Gastrocnemius medialis (tissue), 4 donors: Measurements from ENCODE around the gene TMC3. TPM values are rescaled to one million over a fixed set of nuclear protein-coding genes. Genes with fewer than 3 reads are reported as not detected.

Experiments used
- ATAC-seq, 2 donors: fragments of 150-250 bp; one replicate each; pipeline ENCODE4 v1.9.1; 2016
- DNase-seq, 2 donors: peaks; one replicate each; pipeline ENCODE4 v3.0.0-alpha.2; 2019
- H3K27ac ChIP-seq, 4 donors: fragments of 200-600 bp; sonication (generic); 1 replicate in 1 of 4; 2 replicates in 3 of 4; pipeline ENCODE4 v1.5.1; 2016 to 2018; ENCODE audit warnings: mild to moderate bottlenecking in 2 of 4, moderate library complexity in 1 of 4
- H3K27me3 ChIP-seq, 3 donors: fragments of 200-600 bp; sonication (generic) in 2 of 3; 1 replicate in 1 of 3; 2 replicates in 2 of 3; pipeline versions ENCODE4 v1.5.1 to v1.6.0; 2016 to 2019; ENCODE audit warnings: mild to moderate bottlenecking in 1 of 3, moderate library complexity in 1 of 3
- H3K36me3 ChIP-seq, 2 donors: fragments of 200-600 bp; sonication (generic) in 1 of 2; one replicate each; pipeline ENCODE4 v1.5.1; 2017 to 2018
- H3K4me1 ChIP-seq, 2 donors: fragments of 200-600 bp; sonication (generic) in 1 of 2; one replicate each; pipeline ENCODE4 v1.5.1; 2016 to 2017; ENCODE audit warnings: mild to moderate bottlenecking in 2 of 2
- H3K4me3 ChIP-seq, 4 donors: fragments of 200-600 bp; sonication (generic) in 3 of 4; 1 replicate in 1 of 4; 2 replicates in 3 of 4; pipeline ENCODE4 v1.5.1; 2016 to 2019; ENCODE audit warnings: mild to moderate bottlenecking in 2 of 4
- H3K9me3 ChIP-seq, 3 donors: fragments of 200-600 bp; sonication (generic) in 2 of 3; 1 replicate in 1 of 3; 2 replicates in 2 of 3; pipeline ENCODE4 v1.5.1; 2016 to 2019
- CTCF ChIP-seq, 5 experiments: fragments of 450-650 bp in 3 of 5; fragments of 200-600 bp in 2 of 5; sonication (generic) in 2 of 5; IDR thresholded peaks in 4 of 5; conservative IDR thresholded peaks in 1 of 5; 1 replicate in 4 of 5; 2 replicates in 1 of 5; pipeline ENCODE4 v1.5.1; 2016 to 2019; ENCODE audit warnings: antibody characterized with exemption in 5 of 5, mild to moderate bottlenecking in 3 of 5, moderate library complexity in 3 of 5
- POLR2A ChIP-seq, 2 donors: fragments of 450-650 bp; IDR thresholded peaks; one replicate each; pipeline ENCODE4 v1.6.1; 2017; ENCODE audit warnings: antibody characterized with exemption in 2 of 2, mild to moderate bottlenecking in 2 of 2, moderate library complexity in 2 of 2
- in situ Hi-C, 4 donors: fragments of 200-750 bp; cut with MboI; loops; one replicate each; pipeline versions ENCODE4 v1.15.0 to v1.8.0; 2017; ENCODE audit warnings: low sequenced_read_pairs in 4 of 4
- intact Hi-C: fragments of 100-400 bp; cut with DNase I; formaldehyde crosslinking; loops from one replicate; pipeline ENCODE4 v1.15.1; 2023; ENCODE audit warnings: low total_unique reads
- total RNA-seq, 4 donors: library from RNA; depleted of rRNA; stranded (reverse); fragments of >200 nt; gene quantifications; one replicate each; pipeline versions ENCODE4 v1.1.0 to v1.2.3, GENCODE V29; 2016

Gene TMC3
- total RNA-seq, 4 donors from 2014 or later = not detected

GRCh38 chr15:81410318-81410753, 36.3 kb upstream of the TMC3 start:
- Histone ChIP-seq H3K4me1 (no peaks in the 10 kb centered on the region), H3K4me3 (no peak overlapping the region), H3K27ac (no peak overlapping the region), H3K9me3 (no peaks in the 10 kb centered on the region), H3K27me3 (peaks cover 0 to 6% (median 0%) of the 10 kb centered on the region in 3 donors), H3K36me3 (no peaks in the 10 kb centered on the region)
- in situ Hi-C loops (no loop called here), intact Hi-C loops (no loop called here)
- DNase-seq (peak; percentile 40 to 68), ATAC-seq (peak; percentile 78 to 84)
- TF ChIP-seq CTCF (IDR thresholded peaks at IDR 0.05 in 4 of 5, conservative IDR thresholded peaks at IDR 0.05 in 1 of 5) (peak in 1 of 5 experiments; percentile 27), POLR2A (IDR thresholded peaks at IDR 0.05) (no peak)

DNA sequence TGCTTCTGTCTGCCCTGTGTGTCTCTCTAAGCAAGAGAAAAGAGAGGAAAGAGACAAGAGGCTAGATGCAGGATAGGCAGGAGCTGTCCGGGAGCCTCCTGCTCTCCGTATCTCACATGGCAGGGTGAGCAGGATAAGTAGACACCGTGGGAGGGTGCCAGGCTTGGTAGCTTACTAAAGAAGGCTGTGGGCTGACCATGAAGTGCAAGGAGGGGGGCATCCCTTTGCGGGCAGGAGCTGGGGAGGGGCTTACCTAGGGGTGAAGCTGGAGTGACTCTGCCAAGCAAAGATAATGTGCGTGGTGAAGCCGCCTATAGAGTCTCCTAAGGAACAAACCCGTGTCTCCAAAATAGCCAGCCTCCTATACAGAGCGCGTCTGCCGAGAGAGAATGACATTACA, 33.7 kb upstream of the TMC3 start:
- Histone ChIP-seq H3K36me3 (no peaks in the 10 kb centered on the region), H3K4me1 (no peaks in the 10 kb centered on the region), H3K4me3 (no peak overlapping the region), H3K27ac (no peak overlapping the region), H3K9me3 (no peaks in the 10 kb centered on the region), H3K27me3 (peaks cover 0 to 6% (median 0%) of the 10 kb centered on the region in 3 donors)
- intact Hi-C loops = no loop called here
- ATAC-seq = no peak
- DNase-seq = no peak
- TF ChIP-seq CTCF (IDR thresholded peaks at IDR 0.05 in 4 of 5, conservative IDR thresholded peaks at IDR 0.05 in 1 of 5) (no peak), POLR2A (IDR thresholded peaks at IDR 0.05) (no peak)
- in situ Hi-C loops = no loop called here

- no peak overlapping the region for H3K4me3 ChIP-seq
- ATAC-seq = no peak
- intact Hi-C loops = no loop called here
- peaks cover 0 to 6% (median 0%) of the 10 kb centered on the region in 3 donors for H3K27me3 ChIP-seq
- TF ChIP-seq CTCF (IDR thresholded peaks at IDR 0.05 in 4 of 5, conservative IDR thresholded peaks at IDR 0.05 in 1 of 5) (no peak), POLR2A (IDR thresholded peaks at IDR 0.05) (no peak)
- DNase-seq = no peak
- no peaks in the 10 kb centered on the region for H3K9me3 ChIP-seq
- H3K36me3 ChIP-seq = no peaks in the 10 kb centered on the region
- in situ Hi-C loops = no loop called here
- no peak overlapping the region for H3K27ac ChIP-seq
- H3K4me1 ChIP-seq = no peaks in the 10 kb centered on the region
Observed at GRCh38 chr15:81407176-81407575, 33.2 kb upstream of the TMC3 start.

DNA sequence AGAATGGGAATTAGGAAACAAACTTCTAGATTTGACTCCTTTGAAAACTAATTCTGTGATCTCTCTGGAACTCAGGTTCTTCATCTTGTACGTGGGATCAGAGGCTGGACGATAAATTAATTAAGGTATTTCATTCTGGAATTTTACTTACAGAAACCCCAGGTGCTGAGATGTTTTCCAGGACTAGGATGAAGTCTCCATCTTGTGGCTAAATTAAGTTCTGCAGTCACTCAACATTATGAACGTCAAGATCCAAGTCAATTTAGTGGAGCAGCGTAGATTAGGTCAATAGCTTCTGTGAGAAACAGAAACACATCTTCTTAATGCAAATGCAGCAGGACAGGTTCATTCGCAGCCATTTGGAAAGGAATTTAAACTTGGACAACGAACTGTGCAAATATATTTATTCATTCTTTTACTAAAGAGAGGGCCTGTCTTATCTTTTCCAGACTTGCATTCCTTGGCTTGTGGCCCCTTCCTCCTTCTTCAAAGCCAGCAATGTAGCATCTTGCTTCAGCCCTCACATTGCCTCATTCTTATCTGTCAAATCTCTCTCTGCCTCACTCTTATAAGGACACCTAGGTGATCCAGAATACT, 26.7 kb upstream of the TMC3 start:
- Histone ChIP-seq H3K9me3 (no peaks in the 10 kb centered on the region), H3K4me3 (no peak overlapping the region), H3K4me1 (no peaks in the 10 kb centered on the region), H3K36me3 (no peaks in the 10 kb centered on the region), H3K27ac (no peak overlapping the region), H3K27me3 (no peaks in the 10 kb centered on the region)
- intact Hi-C loops (loop anchor here (1.0 kb wide), 1 partner anchor 125 kb away; no protein-coding TSS in a partner anchor), in situ Hi-C loops (loop anchor here in 2 of 4 donors (5.0 kb wide), 1 partner anchor 123 kb away; no protein-coding TSS in a partner anchor)
- no peak for TF ChIP-seq POLR2A (IDR thresholded peaks at IDR 0.05)
- peak; percentile 31 to 62 (median 44) for TF ChIP-seq CTCF (IDR thresholded peaks at IDR 0.05 in 4 of 5, conservative IDR thresholded peaks at IDR 0.05 in 1 of 5)
- DNase-seq (no peak), ATAC-seq (no peak)
